ENCODE results near the gene TRIM27.
"Not testable (repeated sequence)": the region's sequence is repeated elsewhere in the genome, so short reads cannot be mapped to it uniquely, and the experiment has no call there.

GRCh38 chr6:28957795-28958314, 34.1 kb upstream of the TRIM27 start:
- TF ChIP-seq CTCF, POLR2A (IDR thresholded peaks at IDR 0.05): not testable (repeated sequence)
